Measurements from ENCODE around the gene MTA1.

- TF ChIP-seq POLR2A (IDR thresholded peaks at IDR 0.05; ENCODE audit: low read depth, low read length) (no peak), SPI1 (IDR thresholded peaks at IDR 0.05; ENCODE audit: low read depth, low read length) (no peak), POLR2AphosphoS5 (IDR thresholded peaks at IDR 0.05; ENCODE audit: low read depth, low read length) (no peak), TAF1 (IDR thresholded peaks at IDR 0.05; ENCODE audit: low read depth, low read length) (no peak)
Observed at GRCh38 chr14:105440992-105441391, 21.4 kb downstream of the MTA1 start.

Data from GM12891 (cell line).